IMR-90 (cell line): ENCODE data around the gene TAGLN. TPM values are rescaled to one million over a fixed set of nuclear protein-coding genes. Genes with fewer than 3 reads are reported as not detected.

ENCODE experiments used
- ATAC-seq: fragments of 200-7000 bp; cut with Tn5 transposase; 2 replicates; pipeline ENCODE4 v1.9.1; 2020; ENCODE audit warnings: low read depth, mild to moderate bottlenecking, moderate library complexity
- BruUV-seq: library from RNA; stranded (reverse); fragments of 400-500 nt; replicated peaks from 2 replicates; lab custom pipeline; 2021; lab: Mats Ljungman, UMichigan
- CTCF ChIA-PET: fragments of 300-600 bp; formaldehyde crosslinking; extraction: SDS; loops from one replicate; lab custom pipeline; 2021; ENCODE audit warnings: antibody characterized with exemption; lab: Yijun Ruan, JAX
- POLR2A ChIA-PET: fragments of 300-600 bp; sonication (Branson Sonifier 250); formaldehyde crosslinking; loops from one replicate; lab custom pipeline; 2022; ENCODE audit warnings: antibody characterized with exemption; ENCODE audit not compliant: unreplicated experiment; lab: Charles Lee
- DNase-seq: peaks from one replicate; pipeline ENCODE4 v3.0.0; 2013
- H2AFZ ChIP-seq: replicated peaks from 2 replicates; pipeline ENCODE3; 2013; ENCODE audit warnings: low read length, mild to moderate bottlenecking; ENCODE audit not compliant: poor library complexity
- H2AK5ac ChIP-seq: 2 replicates; pipeline ENCODE4 v1.6.1; 2013; ENCODE audit warnings: low read depth, low read length, inconsistent platforms
- H2AK9ac ChIP-seq: replicated peaks from 2 replicates; pipeline ENCODE3; 2013; ENCODE audit warnings: mild to moderate bottlenecking, low read depth, low read length, moderate library complexity; ENCODE audit not compliant: poor library complexity
- H2BK120ac ChIP-seq: 2 replicates; pipeline ENCODE4 v1.6.1; 2013; ENCODE audit warnings: low read depth, low read length, inconsistent platforms
- H2BK15ac ChIP-seq: 3 replicates; pipeline ENCODE4 v1.6.1; 2013; ENCODE audit warnings: low read depth, low read length, inconsistent platforms
- H2BK20ac ChIP-seq: 2 replicates; pipeline ENCODE4 v1.6.1; 2013; ENCODE audit warnings: low read depth, mild to moderate bottlenecking, inconsistent platforms, low read length, moderate library complexity
- H2BK5ac ChIP-seq: 2 replicates; pipeline ENCODE4 v1.6.1; 2013; ENCODE audit warnings: mild to moderate bottlenecking, low read depth, low read length, inconsistent platforms; ENCODE audit not compliant: poor library complexity, severe bottlenecking
- H3K14ac ChIP-seq: replicated peaks from 2 replicates; pipeline ENCODE4 v1.6.1; 2013; ENCODE audit warnings: low read depth, low read length, inconsistent platforms
- H3K18ac ChIP-seq: 2 replicates; pipeline ENCODE4 v1.6.1; 2013; ENCODE audit warnings: low read depth, low read length, control low read depth
- H3K23ac ChIP-seq: 2 replicates; pipeline ENCODE4 v1.6.1; 2013; ENCODE audit warnings: low read depth, low read length, inconsistent platforms
- H3K27ac ChIP-seq: 2 replicates; pipeline ENCODE4 v1.5.1; 2013; ENCODE audit warnings: mild to moderate bottlenecking, control low read depth, low read length; ENCODE audit not compliant: insufficient read depth
- H3K27me3 ChIP-seq: 2 replicates; pipeline ENCODE4 v1.6.1; 2013; ENCODE audit warnings: low read length; ENCODE audit not compliant: control insufficient read depth, insufficient read depth
- H3K36me3 ChIP-seq: 2 replicates; pipeline ENCODE4 v1.6.1; 2013; ENCODE audit warnings: low read length, mixed read lengths; ENCODE audit not compliant: control insufficient read depth, insufficient read depth
- H3K4ac ChIP-seq: 2 replicates; pipeline ENCODE4 v1.6.1; 2013; ENCODE audit warnings: low read depth, low read length, inconsistent platforms
- H3K4me1 ChIP-seq: 2 replicates; pipeline ENCODE4 v1.6.1; 2013; ENCODE audit warnings: low read length, mixed read lengths; ENCODE audit not compliant: control insufficient read depth, insufficient read depth
- H3K4me2 ChIP-seq: 2 replicates; pipeline ENCODE4 v1.6.1; 2013; ENCODE audit warnings: low read depth, mild to moderate bottlenecking, control low read depth, low read length, moderate library complexity
- H3K4me3 ChIP-seq: 2 replicates; pipeline ENCODE4 v1.5.1; 2013; ENCODE audit warnings: low read depth, mild to moderate bottlenecking, control low read depth, low read length, moderate library complexity; ENCODE audit not compliant: insufficient read depth
- H3K56ac ChIP-seq: 2 replicates; pipeline ENCODE4 v1.6.1; 2013; ENCODE audit warnings: low read length, inconsistent platforms; ENCODE audit not compliant: insufficient read depth; ENCODE audit errors: extremely low read depth
- H3K79me1 ChIP-seq, 2 experiments: 2 replicates each; pipeline ENCODE4 v1.6.1; 2013; ENCODE audit warnings: low read length in 2 of 2, inconsistent platforms in 1 of 2, low read depth in 1 of 2
- H3K9ac ChIP-seq: 2 replicates; pipeline ENCODE4 v1.6.1; 2013; ENCODE audit warnings: low read depth, low read length, control low read depth
- H3K9me1 ChIP-seq: 2 replicates; pipeline ENCODE4 v1.6.1; 2013; ENCODE audit warnings: low read length, inconsistent platforms; ENCODE audit not compliant: insufficient read depth
- H3K9me3 ChIP-seq: 2 replicates; pipeline ENCODE4 v1.6.1; 2013; ENCODE audit warnings: low read length; ENCODE audit not compliant: control insufficient read depth, insufficient read depth
- H4K20me1 ChIP-seq: 2 replicates; pipeline ENCODE4 v1.6.1; 2013; ENCODE audit warnings: low read length, inconsistent platforms; ENCODE audit not compliant: insufficient read depth
- H4K5ac ChIP-seq: 2 replicates; pipeline ENCODE4 v1.6.1; 2013; ENCODE audit warnings: mild to moderate bottlenecking, low read depth, low read length, control low read depth
- H4K8ac ChIP-seq, 2 experiments: 2 replicates each; pipeline ENCODE4 v1.6.1; 2013; ENCODE audit warnings: low read depth in 2 of 2, low read length in 2 of 2, control low read depth in 1 of 2, inconsistent platforms in 1 of 2
- H4K91ac ChIP-seq: 2 replicates; pipeline ENCODE4 v1.6.1; 2013; ENCODE audit warnings: low read depth, low read length, inconsistent platforms; ENCODE audit not compliant: insufficient read depth
- CEBPB ChIP-seq: IDR thresholded peaks from 2 replicates; pipeline ENCODE4 v1.6.1; 2012; ENCODE audit warnings: low read depth, low read length, improper control_type of control experiment
- FOS ChIP-seq: fragments of 150-350 bp; IDR thresholded peaks from 2 replicates; pipeline ENCODE4 v1.6.1; 2016; ENCODE audit warnings: low read depth, low read length
- MAZ ChIP-seq: IDR thresholded peaks from 2 replicates; pipeline ENCODE4 v1.6.1; 2012; ENCODE audit warnings: low read depth, mild to moderate bottlenecking, low read length, improper control_type of control experiment, moderate library complexity, borderline replicate concordance
- MXI1 ChIP-seq: IDR thresholded peaks from 2 replicates; pipeline ENCODE4 v1.6.1; 2012; ENCODE audit warnings: low read depth, mild to moderate bottlenecking, low read length, moderate library complexity, borderline replicate concordance
- NFE2L2 ChIP-seq: fragments of 150-350 bp; IDR thresholded peaks from 2 replicates; pipeline ENCODE4 v1.6.1; 2016; ENCODE audit warnings: low read depth, mild to moderate bottlenecking, low read length
- POLR2A ChIP-seq: IDR thresholded peaks from 2 replicates; pipeline ENCODE4 v1.6.1; 2012; ENCODE audit warnings: mild to moderate bottlenecking, low read depth, low read length
- RAD21 ChIP-seq: IDR thresholded peaks from 2 replicates; pipeline ENCODE4 v1.6.1; 2012; ENCODE audit warnings: low read length, improper control_type of control experiment
- RCOR1 ChIP-seq: IDR thresholded peaks from 2 replicates; pipeline ENCODE4 v1.6.1; 2012; ENCODE audit warnings: mild to moderate bottlenecking, low read length, improper control_type of control experiment; ENCODE audit not compliant: insufficient replicate concordance
- RFX5 ChIP-seq: IDR thresholded peaks from 2 replicates; pipeline ENCODE4 v1.8.0; 2012; ENCODE audit warnings: low read depth, mild to moderate bottlenecking, low read length, moderate library complexity
- SMC3 ChIP-seq: fragments of 150-350 bp; IDR thresholded peaks from 2 replicates; pipeline ENCODE4 v1.6.1; 2016; ENCODE audit warnings: low read depth, mild to moderate bottlenecking, antibody characterized with exemption, low read length, moderate library complexity
- WGBS, 2 experiments: methylation state at CpG; one replicate each; pipeline versions ENCODE4 v1.1.5 to v1.1.7; 2013; ENCODE audit warnings: missing lambda C conversion rate in 2 of 2; ENCODE audit not compliant: insufficient read length in 1 of 2; ENCODE audit errors: extremely low coverage in 2 of 2; 5-methylcytosine and 5-hydroxymethylcytosine counted together
- dilution Hi-C: fragments of 300-500 bp; cut with HindIII; formaldehyde crosslinking; loops from one replicate; pipeline ENCODE4 v1.14.3; 2018; ENCODE audit warnings: low sequenced_read_pairs; ENCODE audit not compliant: unreplicated experiment
- in situ Hi-C: fragments of 300-500 bp; cut with MboI; formaldehyde crosslinking; loops from 3 replicates; pipeline ENCODE4 v1.14.3; 2019; ENCODE audit warnings: low sequenced_read_pairs, inconsistent platforms, mixed read lengths
- intact Hi-C: fragments of 100-400 bp; cut with micrococcal nuclease; formaldehyde crosslinking; loops from 2 replicates; pipeline ENCODE4 v1.10.0; 2022
- polyA plus RNA-seq, 3 experiments: library from polyadenylated mRNA; depleted of rRNA; stranded (reverse); fragments of >200 nt; gene quantifications; 2 replicates each; pipeline ENCODE4 v1.2.3, GENCODE V29; 2012; ENCODE audit warnings: low replicate concordance in 1 of 3
- total RNA-seq: library from RNA; depleted of rRNA; stranded (reverse); fragments of >200 nt; gene quantifications from 2 replicates; pipeline ENCODE4 v1.2.3, GENCODE V29; 2012
- TF ChIP-seq, protein P1 (sequence below): fragments of 150-350 bp; IDR thresholded peaks from 2 replicates; pipeline ENCODE4 v1.6.1; 2017; ENCODE audit warnings: mild to moderate bottlenecking, antibody characterized with exemption, low read length, low read depth
- TF ChIP-seq, protein P2 (sequence below): fragments of 150-350 bp; IDR thresholded peaks from 2 replicates; pipeline ENCODE4 v1.6.1; 2016; ENCODE audit warnings: low read depth, mild to moderate bottlenecking, low read length, moderate library complexity, borderline replicate concordance

The TAGLN gene
- total and polyA plus RNA-seq, 2 of the 4 experiments (the other 2 are of a cell fraction) = 2,558 to 3,760 TPM

DNA sequence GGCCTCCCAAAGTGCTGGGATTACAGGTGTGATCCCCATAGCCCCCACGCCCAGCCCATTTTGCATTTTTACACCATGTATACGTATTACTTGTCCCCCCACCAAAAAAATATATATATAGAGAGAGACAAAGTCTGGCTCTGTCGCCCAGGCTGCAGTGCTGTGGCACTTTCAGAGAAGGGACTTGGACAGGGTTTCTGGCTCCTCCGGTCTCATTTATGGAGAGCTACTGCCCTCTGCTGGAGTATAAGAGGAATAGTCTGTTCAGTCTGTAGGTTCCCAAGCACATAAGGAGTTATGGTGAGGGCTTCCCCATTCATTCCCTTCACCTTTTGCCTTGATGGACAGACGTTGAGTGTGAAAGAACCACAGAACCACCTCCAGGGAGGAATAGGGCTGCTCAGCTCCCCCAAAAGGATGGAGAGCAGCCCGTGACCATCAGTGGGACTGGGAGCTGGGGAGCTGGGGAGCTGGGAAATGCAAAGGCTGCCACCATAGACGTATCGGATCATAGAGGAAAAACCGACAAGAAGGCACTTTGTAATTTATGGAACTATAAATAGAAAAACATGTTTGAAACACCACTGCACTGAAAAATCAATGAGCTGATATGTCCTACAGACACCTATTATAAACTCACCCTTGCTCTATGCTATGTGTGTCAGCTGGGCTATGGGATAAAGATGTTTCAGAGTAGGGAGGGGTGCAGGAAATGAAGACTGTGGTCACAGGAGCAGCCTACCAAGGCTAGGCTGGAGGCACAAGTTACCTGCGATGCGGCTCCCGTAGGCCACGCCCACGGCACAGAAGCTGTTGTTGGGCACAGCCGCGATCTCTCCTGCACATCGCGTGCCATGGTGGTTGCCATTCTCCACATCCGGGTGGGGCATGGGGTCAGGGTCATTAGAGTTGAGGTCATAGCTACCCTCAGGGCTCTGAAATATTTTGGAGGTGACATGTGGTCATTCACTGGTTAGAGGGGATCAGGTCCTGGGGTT is 27.5 kb downstream of the TAGLN start (continued):
- TF ChIP-seq MAZ (no peak), CEBPB (no peak), MXI1 (no peak)

DNA sequence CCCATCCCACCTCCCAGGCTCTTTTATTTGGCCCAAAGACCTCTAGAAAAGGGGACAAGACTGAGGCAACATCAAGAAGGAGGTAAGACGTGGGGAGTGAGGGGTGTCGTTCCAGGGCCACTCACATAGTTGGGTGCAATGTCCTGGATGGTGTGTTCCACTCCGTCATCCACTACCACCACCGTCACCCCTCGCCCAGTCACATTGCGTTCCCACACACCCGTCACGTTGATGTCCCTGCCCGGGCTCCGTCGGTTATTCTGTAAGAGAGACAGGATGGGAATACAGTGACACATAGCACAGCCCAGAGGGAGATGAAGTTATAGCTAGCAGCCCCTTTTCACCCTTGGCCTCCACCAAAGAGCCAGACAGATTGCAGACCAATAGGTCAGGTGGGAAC is 28.9 kb downstream of the TAGLN start:
- Histone ChIP-seq H2BK15ac (no peak overlapping the region), H4K8ac (no peak overlapping the region), H3K79me1 (peaks cover 15 to 49% of the 10 kb centered on the region in 2 experiments), H3K4me2 (no peak overlapping the region), H3K27ac (no peak overlapping the region), H2AFZ (no peak overlapping the region), H3K9me3 (no peaks in the 10 kb centered on the region), H3K27me3 (no peaks in the 10 kb centered on the region), H3K4me3 (no peak overlapping the region), H2BK5ac (no peak overlapping the region), H3K36me3 (peaks cover 48% of the 10 kb centered on the region), H2AK9ac (no peak overlapping the region), H2AK5ac (no peak overlapping the region), H4K5ac (no peak overlapping the region), H4K91ac (no peak overlapping the region), H3K4me1 (peaks cover 4% of the 10 kb centered on the region; the same call in 1 of the 2 replicates), H2BK20ac (no peak overlapping the region), H3K9ac (no peak overlapping the region), H3K14ac (no peak overlapping the region), H3K23ac (no peak overlapping the region), H3K9me1 (no peaks in the 10 kb centered on the region), H3K4ac (no peak overlapping the region), H2BK120ac (no peak overlapping the region), H3K56ac (no peak overlapping the region), H3K18ac (no peak overlapping the region), H4K20me1 (no peaks in the 10 kb centered on the region; the same call in 1 of the 2 replicates)
- no TSS peak for BruUV-seq
- dilution Hi-C loops = no loop called here
- ATAC-seq = no peak
- TF ChIP-seq RCOR1 = no peak
- TF ChIP-seq NFE2L2 = no peak
- no peak for TF ChIP-seq POLR2A
- TF ChIP-seq, protein P1, sequence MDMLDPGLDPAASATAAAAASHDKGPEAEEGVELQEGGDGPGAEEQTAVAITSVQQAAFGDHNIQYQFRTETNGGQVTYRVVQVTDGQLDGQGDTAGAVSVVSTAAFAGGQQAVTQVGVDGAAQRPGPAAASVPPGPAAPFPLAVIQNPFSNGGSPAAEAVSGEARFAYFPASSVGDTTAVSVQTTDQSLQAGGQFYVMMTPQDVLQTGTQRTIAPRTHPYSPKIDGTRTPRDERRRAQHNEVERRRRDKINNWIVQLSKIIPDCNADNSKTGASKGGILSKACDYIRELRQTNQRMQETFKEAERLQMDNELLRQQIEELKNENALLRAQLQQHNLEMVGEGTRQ = no peak
- no peak for TF ChIP-seq FOS
- TF ChIP-seq RFX5 = no peak
- TF ChIP-seq RAD21 = no peak
- TF ChIP-seq, protein P2, sequence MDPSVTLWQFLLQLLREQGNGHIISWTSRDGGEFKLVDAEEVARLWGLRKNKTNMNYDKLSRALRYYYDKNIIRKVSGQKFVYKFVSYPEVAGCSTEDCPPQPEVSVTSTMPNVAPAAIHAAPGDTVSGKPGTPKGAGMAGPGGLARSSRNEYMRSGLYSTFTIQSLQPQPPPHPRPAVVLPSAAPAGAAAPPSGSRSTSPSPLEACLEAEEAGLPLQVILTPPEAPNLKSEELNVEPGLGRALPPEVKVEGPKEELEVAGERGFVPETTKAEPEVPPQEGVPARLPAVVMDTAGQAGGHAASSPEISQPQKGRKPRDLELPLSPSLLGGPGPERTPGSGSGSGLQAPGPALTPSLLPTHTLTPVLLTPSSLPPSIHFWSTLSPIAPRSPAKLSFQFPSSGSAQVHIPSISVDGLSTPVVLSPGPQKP = no peak
- TF ChIP-seq SMC3 = no peak
- no peak for TF ChIP-seq MXI1
- no CpG with 5 or more reads among the region's 11 CpGs for whole genome bisulfite sequencing, 2 experiments
- intact Hi-C loops = loop anchor here (10.0 kb wide), 1 partner anchor 373 kb away; no protein-coding TSS in a partner anchor
- ChIA-PET CTCF (interaction anchor here (2.0 kb wide), 1 partner anchor 10 kb away, joined by 6 read pairs; no protein-coding TSS in a partner anchor), POLR2A (no interaction called here)
- no peak for DNase-seq
- in situ Hi-C loops = loop anchor here (10.0 kb wide), 1 partner anchor 353 kb away; no protein-coding TSS in a partner anchor
